Panc1 (cell line): ENCODE measurements around the gene GYG2.

Source experiments
- POLR2AphosphoS5 ChIP-seq: IDR thresholded peaks from 2 replicates; pipeline ENCODE4 v1.6.1; 2012; ENCODE audit warnings: mild to moderate bottlenecking, low read depth, low read length, moderate library complexity
- TF ChIP-seq, protein P1 (sequence below): fragments of 450-650 bp; IDR thresholded peaks from 2 replicates; pipeline ENCODE4 v1.5.1; 2017; ENCODE audit warnings: mild to moderate bottlenecking

DNA sequence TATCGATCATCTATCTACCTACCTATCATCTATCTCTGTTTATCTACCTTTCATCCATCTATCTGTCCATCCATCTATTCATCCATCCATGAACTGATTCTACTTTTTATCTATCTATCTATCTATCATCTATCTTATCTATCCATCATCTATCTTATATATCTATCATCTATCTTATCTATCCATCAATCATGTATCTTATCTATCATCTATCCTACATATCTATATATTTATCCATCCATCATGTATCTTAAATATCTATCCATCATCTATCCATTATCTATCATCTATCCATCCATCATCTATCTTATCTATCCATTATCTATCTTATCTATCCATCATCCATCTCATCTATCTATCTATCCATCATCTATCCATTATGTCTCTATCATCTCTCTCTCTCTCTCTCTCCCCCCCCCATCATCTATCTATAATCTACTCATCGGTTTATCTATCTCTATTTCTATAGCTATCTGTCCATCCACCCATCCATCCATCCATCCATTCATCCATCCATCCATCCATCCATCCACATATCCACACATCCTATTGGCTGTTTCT, 79.5 kb downstream of the GYG2 start:
- TF ChIP-seq, protein P1, sequence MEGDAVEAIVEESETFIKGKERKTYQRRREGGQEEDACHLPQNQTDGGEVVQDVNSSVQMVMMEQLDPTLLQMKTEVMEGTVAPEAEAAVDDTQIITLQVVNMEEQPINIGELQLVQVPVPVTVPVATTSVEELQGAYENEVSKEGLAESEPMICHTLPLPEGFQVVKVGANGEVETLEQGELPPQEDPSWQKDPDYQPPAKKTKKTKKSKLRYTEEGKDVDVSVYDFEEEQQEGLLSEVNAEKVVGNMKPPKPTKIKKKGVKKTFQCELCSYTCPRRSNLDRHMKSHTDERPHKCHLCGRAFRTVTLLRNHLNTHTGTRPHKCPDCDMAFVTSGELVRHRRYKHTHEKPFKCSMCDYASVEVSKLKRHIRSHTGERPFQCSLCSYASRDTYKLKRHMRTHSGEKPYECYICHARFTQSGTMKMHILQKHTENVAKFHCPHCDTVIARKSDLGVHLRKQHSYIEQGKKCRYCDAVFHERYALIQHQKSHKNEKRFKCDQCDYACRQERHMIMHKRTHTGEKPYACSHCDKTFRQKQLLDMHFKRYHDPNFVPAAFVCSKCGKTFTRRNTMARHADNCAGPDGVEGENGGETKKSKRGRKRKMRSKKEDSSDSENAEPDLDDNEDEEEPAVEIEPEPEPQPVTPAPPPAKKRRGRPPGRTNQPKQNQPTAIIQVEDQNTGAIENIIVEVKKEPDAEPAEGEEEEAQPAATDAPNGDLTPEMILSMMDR, result no peak
- TF ChIP-seq POLR2AphosphoS5, result no peak
